Keratinocyte (primary cell): ENCODE measurements around the gene ATP1A4. TPM values are rescaled to one million over a fixed set of nuclear protein-coding genes. Genes with fewer than 3 reads are reported as not detected.

ENCODE experiments used
- DNase-seq: peaks from one replicate; pipeline ENCODE4 v3.0.0-alpha.2; 2011; ENCODE audit warnings: low read depth, missing footprints, low spot score
- FAIRE-seq: peaks from 2 replicates; lab custom pipeline; 2011; peaks lifted over from hg19 to GRCh38; lab: Jason Lieb, UNC
- H2AFZ ChIP-seq: 2 replicates; pipeline ENCODE4 v1.6.0; 2012; ENCODE audit warnings: low read length, control low read depth, inconsistent platforms; ENCODE audit not compliant: control insufficient read depth
- H3K27ac ChIP-seq: 2 replicates; pipeline ENCODE4 v1.5.1; 2011; ENCODE audit warnings: low read length; ENCODE audit not compliant: control insufficient read depth, insufficient read depth
- H3K27me3 ChIP-seq: 3 replicates; pipeline ENCODE4 v1.6.0; 2011; ENCODE audit warnings: low read length; ENCODE audit not compliant: control insufficient read depth, insufficient read depth; ENCODE audit errors: extremely low read depth
- H3K36me3 ChIP-seq, 2 experiments: 2 replicates in 1 of 2; 3 replicates in 1 of 2; pipeline ENCODE4 v1.5.1; 2011; ENCODE audit warnings: low read length in 2 of 2, mild to moderate bottlenecking in 1 of 2; ENCODE audit not compliant: control insufficient read depth in 2 of 2, insufficient read depth in 2 of 2; ENCODE audit errors: extremely low read depth in 1 of 2
- H3K4me1 ChIP-seq: 3 replicates; pipeline ENCODE4 v1.5.1; 2011; ENCODE audit warnings: low read length; ENCODE audit not compliant: control insufficient read depth, insufficient read depth; ENCODE audit errors: extremely low read depth
- H3K4me2 ChIP-seq: 3 replicates; pipeline ENCODE4 v1.6.0; 2011; ENCODE audit warnings: low read depth, low read length; ENCODE audit not compliant: control insufficient read depth, insufficient read depth; ENCODE audit errors: extremely low read depth
- H3K4me3 ChIP-seq, 3 experiments: fragments of 200-600 bp in 1 of 3; sonication (generic) in 1 of 3; 2 replicates in 2 of 3; 3 replicates in 1 of 3; pipeline ENCODE4 v1.5.1; 2011 to 2016; ENCODE audit warnings: low read length in 3 of 3, mild to moderate bottlenecking in 3 of 3, control low read depth in 2 of 3, inconsistent platforms in 1 of 3, low read depth in 1 of 3, mixed read lengths in 1 of 3, mixed run types in 1 of 3, moderate library complexity in 1 of 3; ENCODE audit not compliant: control insufficient read depth in 2 of 3, insufficient read depth in 2 of 3; ENCODE audit errors: extremely low read depth in 1 of 3
- H3K79me2 ChIP-seq: 2 replicates; pipeline ENCODE4 v1.6.0; 2012; ENCODE audit warnings: low read length; ENCODE audit not compliant: control insufficient read depth, insufficient read depth
- H3K9ac ChIP-seq: 3 replicates; pipeline ENCODE4 v1.6.0; 2011; ENCODE audit warnings: low read length; ENCODE audit not compliant: control insufficient read depth, insufficient read depth; ENCODE audit errors: extremely low read depth
- H3K9me1 ChIP-seq: 3 replicates; pipeline ENCODE4 v1.6.0; 2011; ENCODE audit warnings: low read length; ENCODE audit not compliant: control insufficient read depth, insufficient read depth; ENCODE audit errors: extremely low read depth
- H3K9me3 ChIP-seq: 2 replicates; pipeline ENCODE4 v1.5.1; 2012; ENCODE audit warnings: low read depth, low read length; ENCODE audit not compliant: control insufficient read depth
- H4K20me1 ChIP-seq: 3 replicates; pipeline ENCODE4 v1.6.0; 2011; ENCODE audit warnings: low read length; ENCODE audit not compliant: control insufficient read depth, insufficient read depth; ENCODE audit errors: extremely low read depth
- EZH2 ChIP-seq: IDR thresholded peaks from one replicate; pipeline ENCODE4 v1.6.1; 2012; ENCODE audit warnings: inconsistent platforms, mild to moderate bottlenecking, low read length, moderate library complexity
- dilution Hi-C: fragments of 300-500 bp; cut with MboI; formaldehyde crosslinking; loops from one replicate; pipeline ENCODE4 v1.7.0; 2020; ENCODE audit warnings: low sequenced_read_pairs; ENCODE audit not compliant: extremely low pct_ligation_motif_present
- polyA plus RNA-seq, 5 experiments: library from polyadenylated mRNA; depleted of rRNA in 3 of 5; stranded (reverse) in 3 of 5; stranded (forward) in 1 of 5; unstranded in 1 of 5; fragments of >200 nt; gene quantifications; 1 replicate in 1 of 5; 2 replicates in 3 of 5; 3 replicates in 1 of 5; pipeline versions ENCODE4 v1.2.1 to v1.2.3, GENCODE V29; 2011 to 2012; ENCODE audit warnings: missing spikeins in 2 of 5, low read depth in 1 of 5, low replicate concordance in 1 of 5
- TF ChIP-seq, protein P1 (sequence below), 3 experiments: IDR thresholded peaks in 1 of 3; conservative IDR thresholded peaks in 1 of 3; optimal IDR thresholded peaks in 1 of 3; 2 replicates in 2 of 3; 3 replicates in 1 of 3; pipeline versions ENCODE3 to v1.5.1; 2011; ENCODE audit warnings: low read length in 3 of 3, mild to moderate bottlenecking in 3 of 3, moderate library complexity in 2 of 3, control low read depth in 1 of 3, inconsistent platforms in 1 of 3; ENCODE audit not compliant: insufficient read depth in 2 of 3; ENCODE audit errors: extremely low read depth in 1 of 3

Gene ATP1A4
- polyA plus RNA-seq, 1 donor (not counting 4 experiments of a cell fraction or from before 2014, with no cell fraction given) = not detected

DNA sequence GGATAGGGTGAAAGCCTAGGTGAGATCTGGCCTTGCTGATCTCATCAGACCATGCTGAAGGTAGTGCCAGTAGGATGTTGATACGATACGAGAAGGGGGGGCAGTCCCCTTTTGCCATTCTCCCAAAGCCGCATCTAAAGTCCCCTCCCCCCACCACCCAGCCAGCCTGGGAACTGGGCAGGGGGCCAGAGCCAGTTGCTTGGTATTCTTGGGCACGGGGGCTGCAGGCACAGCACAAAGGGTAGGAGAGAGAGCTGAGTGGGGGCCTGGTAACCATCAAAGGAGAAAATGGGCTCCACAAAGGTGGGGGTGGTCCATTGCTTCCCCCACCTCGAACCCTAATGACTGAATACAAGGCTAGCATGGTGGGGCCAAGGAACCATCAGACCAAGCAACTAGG is 59.2 kb downstream of the ATP1A4 start:
- Histone ChIP-seq H3K27me3 (no peaks in the 10 kb centered on the region), H4K20me1 (peaks cover 7% of the 10 kb centered on the region), H3K4me2 (no peak overlapping the region), H2AFZ (no peak overlapping the region), H3K4me1 (peaks cover 14% of the 10 kb centered on the region), H3K9me3 (no peaks in the 10 kb centered on the region), H3K27ac (no peak overlapping the region), H3K79me2 (peaks cover 54% of the 10 kb centered on the region), H3K9ac (no peak overlapping the region), H3K36me3 (peaks cover 53 to 64% of the 10 kb centered on the region in 2 experiments), H3K4me3 (no peak overlapping the region), H3K9me1 (no peaks in the 10 kb centered on the region)
- dilution Hi-C loops = no loop called here
- DNase-seq (no peak), FAIRE-seq (no peak)
- TF ChIP-seq, protein P1, sequence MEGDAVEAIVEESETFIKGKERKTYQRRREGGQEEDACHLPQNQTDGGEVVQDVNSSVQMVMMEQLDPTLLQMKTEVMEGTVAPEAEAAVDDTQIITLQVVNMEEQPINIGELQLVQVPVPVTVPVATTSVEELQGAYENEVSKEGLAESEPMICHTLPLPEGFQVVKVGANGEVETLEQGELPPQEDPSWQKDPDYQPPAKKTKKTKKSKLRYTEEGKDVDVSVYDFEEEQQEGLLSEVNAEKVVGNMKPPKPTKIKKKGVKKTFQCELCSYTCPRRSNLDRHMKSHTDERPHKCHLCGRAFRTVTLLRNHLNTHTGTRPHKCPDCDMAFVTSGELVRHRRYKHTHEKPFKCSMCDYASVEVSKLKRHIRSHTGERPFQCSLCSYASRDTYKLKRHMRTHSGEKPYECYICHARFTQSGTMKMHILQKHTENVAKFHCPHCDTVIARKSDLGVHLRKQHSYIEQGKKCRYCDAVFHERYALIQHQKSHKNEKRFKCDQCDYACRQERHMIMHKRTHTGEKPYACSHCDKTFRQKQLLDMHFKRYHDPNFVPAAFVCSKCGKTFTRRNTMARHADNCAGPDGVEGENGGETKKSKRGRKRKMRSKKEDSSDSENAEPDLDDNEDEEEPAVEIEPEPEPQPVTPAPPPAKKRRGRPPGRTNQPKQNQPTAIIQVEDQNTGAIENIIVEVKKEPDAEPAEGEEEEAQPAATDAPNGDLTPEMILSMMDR (optimal IDR thresholded peaks at IDR 0.05 in 1 of 3, IDR thresholded peaks at IDR 0.05 in 1 of 3, conservative IDR thresholded peaks at IDR 0.05 in 1 of 3; ENCODE audit: extremely low read depth in 1 of 3, insufficient read depth in 2 of 3, low read length in 3 of 3) = no peak
- TF ChIP-seq EZH2 = no peak

DNA sequence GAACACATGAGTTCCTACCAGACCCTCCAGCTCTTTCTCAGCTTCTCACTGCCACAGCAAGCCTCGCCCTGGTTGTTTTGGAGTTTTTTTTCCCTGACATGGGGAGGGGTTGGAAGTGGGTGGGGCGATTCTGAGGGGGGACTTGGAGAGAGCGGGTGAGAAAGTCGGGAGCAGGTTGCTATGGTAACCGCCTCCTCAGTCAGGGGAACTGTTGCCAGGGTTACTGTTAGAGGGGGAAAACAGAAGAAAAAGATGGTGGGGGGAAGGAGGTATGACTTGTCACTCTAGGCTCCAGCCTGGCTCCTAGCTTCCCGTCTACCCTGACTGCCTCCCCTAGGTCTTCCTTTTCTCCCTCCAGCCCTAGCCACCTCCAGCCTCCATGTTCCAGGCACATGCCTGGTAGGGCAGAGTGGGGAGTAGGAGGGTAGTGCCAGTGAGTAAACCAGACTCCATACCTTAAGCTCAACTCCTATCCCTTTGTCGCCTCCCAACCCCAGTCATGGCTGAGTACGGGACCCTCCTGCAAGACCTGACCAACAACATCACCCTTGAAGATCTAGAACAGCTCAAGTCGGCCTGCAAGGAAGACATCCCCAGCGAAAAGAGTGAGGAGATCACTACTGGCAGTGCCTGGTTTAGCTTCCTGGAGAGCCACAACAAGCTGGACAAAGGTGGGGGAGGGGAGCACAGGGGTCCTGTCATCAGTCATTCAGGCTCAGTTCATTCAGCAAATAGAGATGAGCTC is 59.8 kb downstream of the ATP1A4 start:
- no peak for FAIRE-seq

More for the DNA sequence above, 59.8 kb downstream of the ATP1A4 start:
- H3K4me2 ChIP-seq = no peak overlapping the region
- peaks cover 7% of the 10 kb centered on the region for H4K20me1 ChIP-seq
- TF ChIP-seq, protein P1 (optimal IDR thresholded peaks at IDR 0.05 in 1 of 3, IDR thresholded peaks at IDR 0.05 in 1 of 3, conservative IDR thresholded peaks at IDR 0.05 in 1 of 3; ENCODE audit: extremely low read depth in 1 of 3, insufficient read depth in 2 of 3, low read length in 3 of 3) = no peak
- TF ChIP-seq EZH2 = no peak
- H3K36me3 ChIP-seq = peaks cover 60 to 67% of the 10 kb centered on the region in 2 experiments
- H3K79me2 ChIP-seq = peaks cover 49% of the 10 kb centered on the region
- H3K9me3 ChIP-seq = no peaks in the 10 kb centered on the region
- no peak overlapping the region for H3K4me3 ChIP-seq
- H2AFZ ChIP-seq = no peak overlapping the region
- H3K4me1 ChIP-seq = peaks cover 14% of the 10 kb centered on the region
- no peak overlapping the region for H3K27ac ChIP-seq
- dilution Hi-C loops = no loop called here
- no peaks in the 10 kb centered on the region for H3K9me1 ChIP-seq
- H3K27me3 ChIP-seq = no peaks in the 10 kb centered on the region
- DNase-seq = no peak
- no peak overlapping the region for H3K9ac ChIP-seq
